T-helper 1 cell treated with Interleukin-12 subunit alpha and Interleukin-12 subunit beta and Interleukin-4 antibody, amounts not matched to agents 30 ng/mL and 1 ng/mL, for 36 hours (primary cell): Measurements from ENCODE around the gene KLRC1. TPM values are rescaled to one million over a fixed set of nuclear protein-coding genes. Genes with fewer than 3 reads are reported as not detected.
"Not testable (repeated sequence)": the region's sequence is repeated elsewhere in the genome, so short reads cannot be mapped to it uniquely, and the experiment has no call there.

Source experiments
- intact Hi-C: fragments of 100-400 bp; cut with micrococcal nuclease; formaldehyde crosslinking; loops from one replicate; pipeline ENCODE4 v1.15.1; 2024
- total RNA-seq: library from RNA; stranded (reverse); gene quantifications from 2 replicates; pipeline ENCODE4 v1.2.3, GENCODE V29; 2022

Gene KLRC1
- not detected in 2 replicates for total RNA-seq

DNA sequence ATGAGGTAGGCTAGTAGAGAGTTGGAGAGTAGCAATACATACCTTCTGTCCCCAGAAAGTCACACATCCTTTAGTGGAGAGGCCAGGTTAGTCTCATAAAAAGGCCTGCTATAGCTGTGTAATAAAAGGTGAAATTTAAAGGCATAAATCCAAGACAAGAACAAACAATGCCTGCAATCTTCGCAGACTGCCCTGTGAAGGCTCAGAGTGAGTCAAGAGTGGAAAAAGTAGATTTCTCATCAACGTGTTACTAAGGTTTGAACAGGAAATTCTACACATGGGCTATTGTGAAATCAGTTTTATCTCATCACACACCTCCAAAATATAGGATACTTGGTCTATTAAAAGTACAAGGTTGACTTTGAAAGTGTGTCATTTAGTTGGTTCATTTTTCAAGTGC is at the start of gene KLRC1:
Gene KLRC1 (minus strand): TSS at position 222 of the 400 bp plus-strand sequence. CDS start 2,221 bp downstream, outside the sequence.
- intact Hi-C loops: no loop called here

DNA sequence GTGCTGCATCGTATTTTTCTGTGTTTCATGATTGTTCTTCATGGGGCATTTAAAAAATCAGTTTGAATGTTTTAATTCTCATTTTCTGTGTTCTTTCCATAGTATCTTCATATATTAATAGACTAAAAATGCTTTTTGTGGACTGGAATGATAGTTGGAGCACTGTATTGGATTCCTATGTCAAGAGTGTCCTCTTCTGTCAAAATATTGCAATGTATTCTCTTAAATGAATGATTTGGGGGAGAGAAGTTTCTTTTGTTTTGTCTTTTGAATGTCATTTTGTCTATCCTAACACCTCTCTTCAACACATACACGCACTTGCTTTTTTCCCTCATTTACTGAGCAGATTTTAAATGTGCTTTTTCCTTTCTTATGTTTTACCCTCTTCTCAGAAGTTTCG is 47.9 kb upstream of the KLRC1 start:
- intact Hi-C loops: no loop called here

DNA sequence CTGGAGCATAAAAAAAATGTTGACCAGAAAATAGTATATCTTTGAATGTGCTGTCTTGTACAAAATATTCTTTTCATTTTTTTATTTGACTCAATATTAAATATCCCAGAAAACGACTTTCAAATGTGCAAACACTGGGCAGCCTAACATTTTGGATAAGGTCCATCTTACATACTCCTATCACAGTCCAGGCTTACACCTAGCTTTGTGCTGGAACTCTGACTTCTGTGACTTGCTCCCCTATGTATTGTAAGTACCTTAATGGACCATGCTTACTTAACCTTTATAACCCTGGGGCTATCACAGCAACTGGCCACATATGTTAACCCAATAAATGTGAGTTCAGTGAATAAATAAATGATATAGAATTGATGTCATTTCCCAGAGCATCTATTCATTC is 44.9 kb upstream of the KLRC1 start:
- intact Hi-C loops: no loop called here

DNA sequence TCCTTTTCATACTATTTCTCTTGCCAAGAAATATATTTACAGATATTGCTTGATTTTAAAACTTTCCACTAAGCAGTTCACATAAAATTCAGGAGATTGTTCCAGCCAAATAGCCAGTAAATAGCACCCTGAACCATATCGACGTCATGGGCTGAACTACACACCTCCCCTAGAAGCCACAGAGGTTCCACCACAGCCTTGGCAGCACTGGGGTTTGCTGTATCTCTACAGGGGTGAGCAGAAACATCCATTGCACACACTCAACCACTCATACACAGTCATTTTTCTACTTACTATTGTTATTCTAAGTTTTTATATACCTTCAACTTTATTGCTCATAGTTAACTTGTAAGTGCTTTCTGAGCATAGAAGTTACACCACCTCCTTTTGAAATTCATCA is 44.4 kb upstream of the KLRC1 start:
- intact Hi-C loops: no loop called here

DNA sequence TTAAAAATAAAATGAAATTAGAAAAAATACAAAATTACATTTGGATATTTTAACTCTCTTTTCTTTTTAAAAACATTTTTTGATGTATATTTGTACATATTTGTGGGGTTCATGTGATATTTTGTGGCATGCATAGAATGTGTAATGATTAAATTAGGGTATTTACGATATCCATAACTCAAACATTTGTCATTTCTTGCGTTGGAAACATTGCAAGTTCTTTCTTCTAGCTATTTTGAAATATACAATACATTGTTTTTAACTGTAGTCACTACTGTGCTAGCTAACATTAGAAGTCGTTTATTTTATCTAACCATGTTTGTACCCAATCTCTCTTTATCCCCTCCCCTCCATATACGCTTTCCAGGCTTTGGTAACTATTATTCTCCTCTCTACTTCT is 38.6 kb upstream of the KLRC1 start:
- intact Hi-C loops: no loop called here

DNA sequence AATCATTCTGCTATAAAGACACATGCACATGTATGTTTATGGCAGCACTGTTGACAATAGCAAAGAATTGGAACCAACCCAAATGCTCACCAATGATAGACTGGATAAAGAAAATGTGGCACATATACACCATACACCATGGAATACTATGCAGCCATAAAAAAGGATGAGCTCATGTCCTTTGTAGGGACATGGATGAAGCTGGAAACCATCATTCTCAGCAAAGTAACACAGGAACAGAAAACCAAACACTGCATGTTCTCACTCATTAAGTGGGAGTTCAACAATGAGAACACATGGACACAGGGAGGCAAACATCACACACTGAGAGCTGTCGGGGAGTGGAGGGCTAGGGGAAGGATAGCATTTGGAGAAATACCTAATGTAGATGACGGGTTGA is 34.2 kb upstream of the KLRC1 start:
- intact Hi-C loops: not testable (repeated sequence)

DNA sequence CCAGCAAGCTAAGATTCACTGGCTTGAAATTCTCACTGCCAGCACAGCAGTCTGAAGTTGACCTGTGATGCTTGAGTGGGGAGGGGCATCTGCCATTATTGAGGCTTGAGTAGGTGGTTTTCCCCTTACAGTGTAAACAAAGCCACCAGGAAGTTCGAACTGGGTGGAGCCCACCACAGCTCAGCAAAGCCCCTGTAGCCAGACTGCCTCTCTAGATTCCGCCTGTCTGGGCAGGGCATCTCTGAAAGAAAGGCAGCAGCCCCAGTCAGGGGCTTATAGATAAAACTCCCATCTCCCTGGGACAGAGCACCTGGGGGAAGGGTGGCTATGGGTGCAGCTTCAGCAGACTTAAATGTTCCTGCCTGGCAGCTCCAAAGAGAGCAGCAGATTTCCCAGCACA is 28.7 kb upstream of the KLRC1 start:
- intact Hi-C loops: not testable (repeated sequence)

DNA sequence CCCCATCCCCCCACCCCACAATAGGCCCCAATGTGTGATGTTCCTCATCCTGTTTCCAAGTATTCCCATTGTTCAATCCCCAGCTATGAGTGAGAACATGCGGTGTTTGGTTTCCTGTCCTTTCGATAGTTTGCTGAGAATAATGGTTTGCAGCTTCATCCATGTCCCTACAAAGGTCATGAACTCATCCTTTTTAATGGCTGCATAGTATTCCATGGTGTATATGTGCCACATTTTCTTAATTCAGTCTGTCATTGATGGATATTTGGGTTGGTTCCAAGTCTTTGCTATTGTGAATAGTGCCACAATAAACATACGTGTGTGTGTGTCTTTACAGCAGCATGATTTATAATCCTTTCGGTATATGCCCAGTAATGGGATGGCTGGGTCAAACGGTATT is 19.6 kb upstream of the KLRC1 start:
- intact Hi-C loops: not testable (repeated sequence)

DNA sequence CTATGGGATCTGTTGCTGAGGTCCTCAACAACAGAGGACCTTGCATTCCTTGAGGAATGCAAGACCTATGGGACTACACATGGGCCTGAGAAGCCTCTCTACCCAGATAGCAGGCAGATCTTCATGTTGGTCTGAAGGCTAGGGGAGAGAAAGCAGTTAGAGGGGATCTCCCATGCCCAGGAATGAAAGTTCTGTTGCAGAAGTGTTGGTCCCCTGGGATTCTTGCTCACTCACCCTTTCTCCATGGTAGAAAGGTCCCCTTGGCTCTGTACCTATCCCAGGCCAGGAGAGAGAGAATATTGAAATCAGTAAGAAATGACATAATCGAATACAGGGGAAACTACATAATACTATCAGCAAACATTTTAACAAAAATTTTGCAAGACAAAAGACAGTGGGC is 16.5 kb upstream of the KLRC1 start:
- intact Hi-C loops: no loop called here

DNA sequence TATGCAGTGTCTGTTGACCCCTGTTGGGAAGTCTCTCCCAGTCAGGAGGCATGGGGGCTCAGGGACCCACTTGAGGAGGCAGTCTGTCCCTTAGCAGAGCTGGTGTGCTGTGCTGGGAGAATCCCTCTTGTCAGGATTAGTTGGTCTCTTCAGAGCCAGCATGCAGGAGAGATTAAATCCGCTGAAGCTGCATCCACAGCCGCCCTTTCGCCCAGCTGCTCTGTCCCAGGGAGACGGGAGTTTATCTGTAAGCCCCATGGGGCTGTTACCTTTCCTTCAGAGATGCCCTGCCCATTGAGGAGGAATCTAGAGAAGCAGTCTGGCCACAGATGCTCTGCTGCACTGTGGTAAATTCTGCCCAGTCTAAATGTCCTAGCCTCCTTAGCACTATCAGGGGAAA is 13.1 kb upstream of the KLRC1 start:
- intact Hi-C loops: no loop called here

DNA sequence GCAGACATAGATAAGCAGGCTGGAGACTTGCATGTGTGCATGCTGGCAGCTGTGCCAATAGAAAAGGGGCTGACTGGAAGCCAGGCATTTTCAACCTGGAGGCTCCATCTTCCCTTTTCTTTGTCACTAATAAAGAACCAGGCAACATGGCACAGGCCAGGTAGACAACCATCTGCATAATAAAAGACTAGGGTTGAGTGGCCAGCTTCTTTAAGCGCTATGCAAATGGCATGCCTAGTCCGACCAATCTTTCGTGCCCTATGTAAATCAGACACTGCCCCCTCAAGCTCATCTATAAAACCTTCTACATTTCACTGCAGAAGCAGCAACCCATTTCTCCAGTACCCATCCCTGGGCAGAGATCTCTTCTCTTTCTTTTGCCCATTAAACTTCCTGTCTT is 4.6 kb upstream of the KLRC1 start:
- intact Hi-C loops: no loop called here

DNA sequence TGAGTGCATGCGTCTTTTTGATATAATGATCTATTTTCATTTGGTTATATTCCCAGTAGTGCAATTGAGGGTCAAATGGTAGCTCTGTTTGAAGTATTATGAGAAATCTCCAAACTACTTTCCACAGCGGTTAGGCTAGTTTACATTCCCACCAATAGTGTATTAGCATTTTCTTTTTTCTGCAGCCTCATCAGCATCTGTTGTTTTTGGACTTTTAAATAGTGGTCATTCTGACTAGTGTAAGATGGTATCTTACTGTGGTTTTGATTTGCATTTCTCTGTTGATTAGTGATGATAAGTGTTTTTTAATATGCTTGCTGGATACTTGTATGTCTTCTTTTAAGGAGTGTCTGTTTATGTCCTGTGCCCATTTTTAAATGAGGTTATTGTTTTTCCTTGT is 3.7 kb upstream of the KLRC1 start:
- intact Hi-C loops: no loop called here

DNA sequence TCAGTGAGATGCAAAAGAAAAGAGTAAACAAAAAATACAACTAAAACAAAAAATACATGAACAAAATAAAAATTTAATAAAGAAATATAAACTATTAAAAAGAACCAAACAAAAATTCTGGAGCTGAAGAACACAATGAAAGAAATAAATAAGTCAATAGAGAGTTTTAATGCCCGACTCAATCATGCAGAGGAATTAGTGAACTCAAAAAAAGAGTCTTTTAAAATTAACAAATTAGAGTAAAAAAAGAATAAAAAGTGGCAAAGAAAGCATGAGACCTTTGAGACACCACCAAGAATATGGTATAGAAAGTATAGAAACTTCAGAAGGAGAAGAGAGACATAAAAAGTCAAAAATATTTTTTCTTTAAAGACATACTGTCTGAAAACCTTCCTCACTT is 2.6 kb upstream of the KLRC1 start:
- intact Hi-C loops: no loop called here

DNA sequence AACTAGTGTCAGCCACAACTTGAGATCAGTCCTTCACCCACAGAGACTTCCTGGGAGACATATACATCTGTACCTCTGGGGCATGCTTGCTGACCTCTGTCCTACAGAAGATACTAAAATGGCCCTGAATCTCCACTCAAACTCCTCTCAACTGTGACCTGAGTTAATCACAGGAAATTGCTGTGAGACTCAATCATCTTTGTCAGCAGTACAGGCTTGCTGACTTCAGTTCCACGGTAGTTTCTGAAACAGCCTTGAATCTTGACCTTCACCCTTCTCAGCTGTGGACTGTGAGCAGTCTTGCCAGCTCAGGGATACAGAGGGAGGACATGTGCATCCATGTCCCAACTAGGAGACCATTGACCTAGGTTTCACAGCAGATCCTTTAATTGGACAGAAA is 1.4 kb upstream of the KLRC1 start:
- intact Hi-C loops: no loop called here

DNA sequence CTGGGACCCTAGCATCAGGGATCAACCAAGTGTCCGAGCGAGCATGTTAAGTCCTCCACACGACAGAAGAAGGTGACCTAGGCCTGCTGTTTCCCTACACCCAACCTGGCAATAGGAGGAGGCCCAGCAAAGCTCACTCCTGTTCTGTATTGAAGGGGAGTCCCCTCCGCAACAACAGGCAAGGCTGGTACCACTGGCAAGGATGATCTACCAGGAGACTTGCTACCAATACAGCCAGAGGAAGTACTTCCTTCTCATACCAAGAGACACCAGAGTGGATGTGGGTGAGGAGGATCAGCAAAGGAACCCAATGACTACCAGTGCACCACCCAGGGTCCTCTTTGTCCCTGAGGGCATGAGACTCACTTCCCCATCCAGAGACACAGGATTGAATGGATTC is 4.9 kb downstream of the KLRC1 start:
- intact Hi-C loops: no loop called here

DNA sequence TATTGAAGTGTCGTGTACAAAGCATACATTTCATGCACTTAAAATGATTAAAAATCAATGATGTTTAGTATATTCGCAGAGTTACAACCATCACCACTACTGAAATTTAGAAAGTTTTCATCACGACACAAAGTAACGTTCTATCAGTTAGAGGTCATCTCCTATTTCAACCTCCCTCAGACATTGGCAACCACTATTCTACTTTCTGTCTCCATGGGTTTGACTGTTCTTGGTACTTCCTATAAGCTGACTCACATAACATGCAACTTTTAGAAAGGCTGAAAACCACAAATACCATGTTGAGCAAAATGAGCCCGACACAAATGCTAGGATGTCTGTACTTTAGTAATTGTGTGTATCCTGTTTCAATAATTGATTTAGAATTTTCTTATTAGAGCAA is 7.1 kb downstream of the KLRC1 start:
- intact Hi-C loops: not testable (repeated sequence)

DNA sequence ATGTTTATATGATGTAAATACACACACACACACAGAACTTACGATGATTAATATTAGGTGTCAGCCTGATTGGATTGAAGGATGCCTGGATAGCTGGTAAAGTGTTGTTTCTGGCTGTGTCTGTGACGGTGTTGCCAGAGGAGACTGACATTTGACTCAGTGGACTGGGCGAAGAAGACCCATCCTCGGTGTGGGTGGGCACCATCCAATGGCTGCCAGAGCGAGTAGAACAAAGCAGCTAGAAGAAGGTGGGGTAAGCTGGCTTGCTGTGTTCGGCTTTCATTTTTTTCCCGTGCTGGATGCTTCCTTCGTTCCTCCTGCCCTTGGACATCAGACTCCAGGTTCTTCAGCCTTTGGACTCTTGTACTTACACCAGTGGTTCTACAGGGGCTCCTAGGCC is 12.0 kb downstream of the KLRC1 start:
- intact Hi-C loops: not testable (repeated sequence)

DNA sequence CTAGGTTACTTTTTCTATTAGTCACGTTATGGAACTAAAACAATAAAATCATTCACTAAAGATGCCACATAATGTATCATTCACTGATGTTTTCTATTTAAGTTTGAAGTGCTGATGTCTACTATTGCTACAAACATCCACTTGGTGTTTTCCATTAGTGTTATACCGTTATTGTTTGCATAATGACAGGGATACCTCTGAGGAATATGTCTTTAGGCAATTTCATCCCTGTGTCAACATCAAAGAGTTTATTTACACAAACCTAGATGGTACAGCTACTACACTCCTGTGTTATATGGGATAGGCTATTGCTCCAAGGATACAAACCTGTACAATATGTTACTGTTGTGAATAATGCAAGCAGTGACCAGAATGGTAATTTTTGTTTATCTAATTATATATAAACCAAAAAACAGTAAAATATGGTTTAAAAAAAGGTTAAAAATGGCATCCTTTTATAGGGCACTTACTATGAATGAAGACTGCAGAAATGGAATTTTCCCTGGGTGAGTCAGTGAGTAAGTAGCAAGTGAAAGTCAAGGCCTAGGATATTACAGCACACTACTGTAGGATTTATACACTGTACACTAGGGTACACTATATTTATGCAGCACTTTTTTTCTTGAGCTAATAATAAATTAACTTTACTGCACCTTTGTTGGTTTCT is 13.4 kb downstream of the KLRC1 start:
- intact Hi-C loops: not testable (repeated sequence)

DNA sequence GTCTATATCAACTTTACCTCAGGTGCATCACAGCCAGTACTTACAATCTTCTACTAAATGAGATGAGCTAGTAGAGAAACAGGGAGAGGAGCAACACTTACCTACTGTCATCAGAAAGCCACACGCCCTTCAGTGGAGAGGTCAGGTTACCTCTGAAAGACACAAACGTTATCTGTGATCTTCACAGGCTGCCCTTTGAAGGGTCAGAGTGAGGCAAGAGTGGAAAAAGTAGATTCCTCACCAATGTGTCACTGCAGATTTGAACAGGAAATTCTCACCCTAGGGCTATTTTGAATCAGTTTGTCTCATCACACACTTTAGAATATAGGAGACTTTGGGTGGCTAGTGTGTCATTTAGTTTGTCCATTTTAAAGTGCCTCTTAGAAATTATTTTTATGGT is 15.6 kb downstream of the KLRC1 start:
- intact Hi-C loops: not testable (repeated sequence)

DNA sequence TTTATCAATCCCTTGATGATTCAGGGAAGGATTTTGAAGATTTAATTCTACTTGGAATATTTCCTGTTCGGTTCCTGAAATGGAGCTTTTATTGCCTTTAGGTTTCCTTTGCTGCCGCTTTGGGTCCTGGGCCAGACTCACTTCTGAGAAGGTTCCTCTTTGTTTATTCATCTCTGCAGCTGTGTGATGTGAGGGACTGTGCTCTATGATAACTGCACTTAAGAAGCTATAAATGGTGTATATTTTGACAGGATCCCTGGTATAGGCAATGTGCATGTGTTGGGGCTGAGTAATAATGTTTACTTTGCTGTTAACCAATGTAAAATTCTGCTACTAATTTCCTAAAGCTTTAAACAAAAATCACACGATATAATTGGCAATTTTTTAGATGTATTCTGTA is 17.4 kb downstream of the KLRC1 start, which contains the start of gene KLRC2:
Gene KLRC2 (minus strand): TSS at position 195 of the 400 bp plus-strand sequence. CDS start 24 bp downstream, at position 171.
- intact Hi-C loops: not testable (repeated sequence)

DNA sequence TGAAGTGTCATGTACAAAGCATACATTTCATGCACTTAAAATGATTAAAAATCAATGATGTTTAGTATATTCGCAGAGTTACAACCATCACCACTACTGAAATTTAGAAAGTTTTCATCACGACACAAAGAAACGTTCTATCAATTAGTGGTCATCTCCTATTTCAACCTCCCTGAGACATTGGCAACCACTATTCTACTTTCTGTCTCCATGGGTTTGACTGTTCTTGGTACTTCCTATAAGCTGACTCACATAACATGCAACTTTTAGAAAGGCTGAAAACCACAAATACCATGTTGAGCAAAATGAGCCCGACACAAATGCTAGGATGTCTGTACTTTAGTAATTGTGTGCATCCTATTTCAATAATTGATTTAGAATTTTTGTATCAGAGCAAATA is 22.6 kb downstream of the KLRC1 start:
- intact Hi-C loops: not testable (repeated sequence)

DNA sequence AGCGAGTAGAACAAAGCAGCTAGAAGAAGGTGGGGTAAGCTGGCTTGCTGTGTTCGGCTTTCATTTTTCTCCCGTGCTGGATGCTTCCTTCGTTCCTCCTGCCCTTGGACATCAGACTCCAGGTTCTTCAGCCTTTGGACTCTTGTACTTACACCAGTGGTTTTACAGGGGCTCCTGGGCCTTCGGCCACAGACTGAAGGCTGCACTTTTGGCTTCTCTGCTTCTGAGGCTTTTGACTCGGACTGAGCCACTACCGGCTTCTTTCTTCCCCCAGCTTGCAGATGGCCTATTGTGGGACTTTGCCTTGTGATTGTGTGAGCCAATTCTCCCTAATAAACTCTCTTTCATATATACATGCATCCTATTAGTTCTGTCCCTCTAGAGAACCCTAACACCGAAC is 27.2 kb downstream of the KLRC1 start:
- intact Hi-C loops: not testable (repeated sequence)

DNA sequence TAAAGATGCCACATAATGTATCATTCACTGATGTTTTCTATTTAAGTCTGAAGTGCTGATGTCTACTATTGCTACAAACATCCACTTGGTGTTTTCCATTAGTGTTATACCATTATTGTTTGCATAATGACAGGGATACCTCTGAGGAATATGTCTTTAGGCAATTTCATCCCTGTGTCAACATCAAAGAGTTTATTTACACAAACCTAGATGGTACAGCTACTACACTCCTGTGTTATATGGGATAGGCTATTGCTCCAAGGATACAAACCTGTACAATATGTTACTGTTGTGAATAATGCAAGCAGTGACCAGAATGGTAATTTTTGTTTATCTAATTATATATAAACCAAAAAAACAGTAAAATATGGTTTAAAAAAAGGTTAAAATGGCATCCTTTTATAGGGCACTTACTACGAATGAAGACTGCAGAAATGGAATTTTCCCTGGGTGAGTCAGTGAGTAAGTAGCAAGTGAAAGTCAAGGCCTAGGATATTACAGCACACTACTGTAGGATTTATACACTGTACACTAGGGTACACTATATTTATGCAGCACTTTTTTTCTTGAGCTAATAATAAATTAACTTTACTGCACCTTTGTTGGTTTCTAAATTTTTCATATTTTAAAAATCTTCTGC is 28.8 kb downstream of the KLRC1 start:
- intact Hi-C loops: not testable (repeated sequence)
